Measurements from ENCODE around the gene EXT2. TPM values are rescaled to one million over a fixed set of nuclear protein-coding genes. Genes with fewer than 3 reads are reported as not detected.

Gene EXT2
- total RNA-seq, 1 experiment from 2014 or later = 42.9 TPM

DNA sequence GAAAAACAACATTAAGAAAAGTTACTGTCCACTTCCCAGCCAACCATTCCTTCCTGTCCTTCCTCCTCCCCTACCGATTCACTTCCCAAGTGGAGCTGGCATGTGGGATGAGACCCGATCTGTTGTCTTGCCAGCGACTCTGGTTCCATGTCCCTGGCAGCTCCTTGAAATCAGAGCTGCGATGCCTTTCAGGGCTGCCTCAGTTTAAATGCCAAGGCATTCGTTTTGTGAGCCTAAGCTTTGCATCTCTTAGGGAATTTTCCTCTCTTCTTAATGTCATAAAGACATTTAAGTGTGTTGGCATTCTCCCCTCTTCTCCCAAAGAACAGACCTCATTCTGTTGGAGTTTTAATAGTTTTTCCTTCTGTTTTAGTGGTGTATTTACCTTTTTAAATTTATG, 98.4 kb downstream of the EXT2 start:
- Histone ChIP-seq H2BK15ac (ENCODE audit: low read depth, low read length) (no peak overlapping the region), H2BK120ac (ENCODE audit: low read depth, low read length, poor library complexity, severe bottlenecking) (no peak overlapping the region), H3K14ac (ENCODE audit: insufficient read depth, low read length) (no peak overlapping the region), H4K20me1 (ENCODE audit: control insufficient read depth, insufficient read depth, insufficient read length) (no peaks in the 10 kb centered on the region), H3K18ac (ENCODE audit: insufficient read length, low read depth, low read length) (no peak overlapping the region), H3K4ac (ENCODE audit: low read depth, low read length) (no peak overlapping the region), H3T11ph (ENCODE audit: low read length) (no peak overlapping the region), H3K79me1 (ENCODE audit: insufficient read depth, low read depth, low read length, poor library complexity, severe bottlenecking) (no peaks in the 10 kb centered on the region), H4K91ac (ENCODE audit: insufficient read length, low read depth, low read length) (no peak overlapping the region), H3K23ac (ENCODE audit: insufficient read length, low read depth, low read length) (no peak overlapping the region), H2BK5ac (ENCODE audit: insufficient read length, low read length) (no peak overlapping the region), H2BK12ac (ENCODE audit: insufficient read length, low read depth, low read length) (no peak overlapping the region), H3K9me3 (ENCODE audit: control insufficient read depth, low read depth, low read length) (no peaks in the 10 kb centered on the region), H3K79me2 (ENCODE audit: insufficient read depth, low read length) (no peaks in the 10 kb centered on the region), H3K27me3 (ENCODE audit: insufficient read depth, low read length) (no peaks in the 10 kb centered on the region), H3K23me2 (ENCODE audit: insufficient read length, low read depth, low read length, poor library complexity, severe bottlenecking) (no peaks in the 10 kb centered on the region), H4K5ac (ENCODE audit: insufficient read length, low read depth, low read length) (no peak overlapping the region), H2AK5ac (ENCODE audit: insufficient read length, low read length) (no peak overlapping the region), H3K4me2 (ENCODE audit: insufficient read depth, insufficient read length, low read length) (no peak overlapping the region), H2BK20ac (ENCODE audit: low read depth, low read length, poor library complexity, severe bottlenecking) (no peak overlapping the region), H3K9ac (ENCODE audit: extremely low read depth, insufficient read length, low read length) (no peak overlapping the region), H2AFZ (ENCODE audit: low read length) (no peak overlapping the region), H3K4me1 (ENCODE audit: insufficient read depth, low read length) (peaks cover 6% of the 10 kb centered on the region), H3K56ac (ENCODE audit: insufficient read length, low read depth, low read length) (no peak overlapping the region), H3K27ac (ENCODE audit: insufficient read length, low read depth, low read length) (no peak overlapping the region), H4K8ac (replicated peaks; ENCODE audit: insufficient read length, low read depth, low read length) (no peak overlapping the region)
- Mint-ChIP-seq H3K9me3 (peaks cover 12 to 15% of the 10 kb centered on the region in 2 experiments), H3K36me3 (ENCODE audit: insufficient read depth in 1 of 3, low read depth in 3 of 3) (peaks cover 18 to 40% (median 22%) of the 10 kb centered on the region in 3 experiments), H3K4me1 (peaks cover 35 to 36% of the 10 kb centered on the region in 2 experiments), H3K27me3 (ENCODE audit: low read depth) (no peaks in the 10 kb centered on the region), H3K4me3 (no peak overlapping the region), H3K27ac (no peak overlapping the region; a peak in 1 of 7 replicates)
- TF ChIP-seq, protein P1, sequence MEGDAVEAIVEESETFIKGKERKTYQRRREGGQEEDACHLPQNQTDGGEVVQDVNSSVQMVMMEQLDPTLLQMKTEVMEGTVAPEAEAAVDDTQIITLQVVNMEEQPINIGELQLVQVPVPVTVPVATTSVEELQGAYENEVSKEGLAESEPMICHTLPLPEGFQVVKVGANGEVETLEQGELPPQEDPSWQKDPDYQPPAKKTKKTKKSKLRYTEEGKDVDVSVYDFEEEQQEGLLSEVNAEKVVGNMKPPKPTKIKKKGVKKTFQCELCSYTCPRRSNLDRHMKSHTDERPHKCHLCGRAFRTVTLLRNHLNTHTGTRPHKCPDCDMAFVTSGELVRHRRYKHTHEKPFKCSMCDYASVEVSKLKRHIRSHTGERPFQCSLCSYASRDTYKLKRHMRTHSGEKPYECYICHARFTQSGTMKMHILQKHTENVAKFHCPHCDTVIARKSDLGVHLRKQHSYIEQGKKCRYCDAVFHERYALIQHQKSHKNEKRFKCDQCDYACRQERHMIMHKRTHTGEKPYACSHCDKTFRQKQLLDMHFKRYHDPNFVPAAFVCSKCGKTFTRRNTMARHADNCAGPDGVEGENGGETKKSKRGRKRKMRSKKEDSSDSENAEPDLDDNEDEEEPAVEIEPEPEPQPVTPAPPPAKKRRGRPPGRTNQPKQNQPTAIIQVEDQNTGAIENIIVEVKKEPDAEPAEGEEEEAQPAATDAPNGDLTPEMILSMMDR (conservative IDR thresholded peaks at IDR 0.05) = no peak
- DNase-seq = no peak
- WGBS (ENCODE audit: extremely low coverage, insufficient read length, low lambda C conversion rate) = no CpG with 5 or more reads among the region's 5 CpGs
